SK-N-SH (cell line): ENCODE data around the gene DNAH9. TPM values are rescaled to one million over a fixed set of nuclear protein-coding genes. Genes with fewer than 3 reads are reported as not detected.

Experiments
- CTCF ChIA-PET: fragments of 300-600, 350-600 bp; formaldehyde crosslinking; extraction: SDS; loops from one replicate; lab custom pipeline; 2021; lab: Yijun Ruan, JAX
- POLR2A ChIA-PET: fragments of 350-600 bp; sonication (Branson Sonifier 250); formaldehyde crosslinking; extraction: SDS; loops from one replicate; lab custom pipeline; 2020; ENCODE audit warnings: antibody characterized with exemption, inconsistent platforms; lab: Yijun Ruan, JAX
- DNase-seq: peaks from one replicate; pipeline ENCODE4 v3.0.0; 2012
- H2AFZ ChIP-seq: fragments of 200-600 bp; sonication (generic); 2 replicates; pipeline ENCODE4 v1.8.1; 2016; ENCODE audit warnings: antibody characterized with exemption, mild to moderate bottlenecking, low read depth
- H3F3A ChIP-seq: fragments of 200-600 bp; sonication (generic); replicated peaks from 2 replicates; pipeline ENCODE3; 2016; ENCODE audit warnings: antibody characterized with exemption, mild to moderate bottlenecking; ENCODE audit not compliant: insufficient read depth
- H3K27ac ChIP-seq, 2 experiments: fragments of 200-500 bp in 1 of 2; fragments of 200-600 bp in 1 of 2; sonication (Bioruptor generic) in 1 of 2; sonication (generic), shearing (Covaris generic) in 1 of 2; 2 replicates each; pipeline versions ENCODE4 v1.5.1 to v1.6.1; 2014 to 2016; ENCODE audit warnings: low read depth in 2 of 2, inconsistent platforms in 1 of 2, low read length in 1 of 2, mild to moderate bottlenecking in 1 of 2, mixed read lengths in 1 of 2
- H3K27me3 ChIP-seq: fragments of 200-600 bp; sonication (generic), shearing (Covaris generic); 2 replicates; pipeline ENCODE4 v1.6.1; 2016; ENCODE audit warnings: mixed run types; ENCODE audit not compliant: insufficient read depth
- H3K36me3 ChIP-seq, 2 experiments: fragments of 200-500 bp in 1 of 2; fragments of 200-600 bp in 1 of 2; sonication (Bioruptor generic) in 1 of 2; sonication (generic) in 1 of 2; replicated peaks in 1 of 2; 2 replicates each; pipeline versions ENCODE3 to v1.5.1; 2014 to 2016; ENCODE audit warnings: low read length in 1 of 2, mild to moderate bottlenecking in 1 of 2; ENCODE audit not compliant: insufficient read depth in 2 of 2, control insufficient read depth in 1 of 2
- H3K4me1 ChIP-seq, 2 experiments: fragments of 200-500 bp in 1 of 2; fragments of 200-600 bp in 1 of 2; sonication (Bioruptor generic) in 1 of 2; sonication (generic), shearing (Covaris generic) in 1 of 2; 2 replicates each; pipeline versions ENCODE4 v1.5.1 to v1.6.1; 2014 to 2016; ENCODE audit warnings: low read depth in 1 of 2, low read length in 1 of 2, mixed run types in 1 of 2; ENCODE audit not compliant: insufficient read depth in 2 of 2, control insufficient read depth in 1 of 2
- H3K4me2 ChIP-seq: fragments of 200-600 bp; sonication (generic), shearing (Covaris generic); 2 replicates; pipeline ENCODE4 v1.6.1; 2017; ENCODE audit warnings: mixed run types
- H3K4me3 ChIP-seq, 2 experiments: fragments of 200-500 bp in 1 of 2; fragments of 200-600 bp in 1 of 2; sonication (Bioruptor generic) in 1 of 2; sonication (generic), shearing (Covaris generic) in 1 of 2; 2 replicates each; pipeline versions ENCODE4 v1.5.1 to v1.8.1; 2014 to 2016; ENCODE audit warnings: low read depth in 2 of 2, inconsistent platforms in 1 of 2, low read length in 1 of 2, mild to moderate bottlenecking in 1 of 2, mixed read lengths in 1 of 2, moderate library complexity in 1 of 2
- H3K79me2 ChIP-seq: fragments of 200-600 bp; sonication (generic); 2 replicates; pipeline ENCODE4 v1.8.1; 2017; ENCODE audit warnings: mild to moderate bottlenecking; ENCODE audit not compliant: insufficient read depth
- H3K9ac ChIP-seq: fragments of 200-600 bp; sonication (generic); 2 replicates; pipeline ENCODE4 v1.6.1; 2017; ENCODE audit warnings: mixed run types
- H3K9me2 ChIP-seq: fragments of 200-600 bp; sonication (generic); 2 replicates; pipeline ENCODE4 v1.6.1; 2017; ENCODE audit warnings: mixed run types
- H3K9me3 ChIP-seq: fragments of 200-600 bp; sonication (generic); 2 replicates; pipeline ENCODE4 v1.6.1; 2017; ENCODE audit warnings: mixed run types, mild to moderate bottlenecking, moderate library complexity
- H4K20me1 ChIP-seq: fragments of 200-600 bp; sonication (generic); 2 replicates; pipeline ENCODE4 v1.6.1; 2017; ENCODE audit warnings: mild to moderate bottlenecking, mixed run types; ENCODE audit not compliant: insufficient read depth
- CHD2 ChIP-seq: fragments of 150-350 bp; IDR thresholded peaks from 2 replicates; pipeline ENCODE4 v1.6.1; 2018; ENCODE audit warnings: low read length; ENCODE audit not compliant: partially characterized antibody
- EZH2phosphoT487 ChIP-seq: fragments of 200-600 bp; sonication (generic); IDR thresholded peaks from 2 replicates; pipeline ENCODE4 v1.6.1; 2017; ENCODE audit warnings: low read depth, mixed run types, mild to moderate bottlenecking, antibody characterized with exemption, moderate library complexity, borderline replicate concordance
- FOSL2 ChIP-seq: IDR thresholded peaks from 2 replicates; pipeline ENCODE4 v1.4.0; 2012; ENCODE audit warnings: low read depth, mild to moderate bottlenecking, moderate library complexity, borderline replicate concordance
- FOXM1 ChIP-seq: IDR thresholded peaks from 2 replicates; pipeline ENCODE4 v1.4.0; 2012; ENCODE audit warnings: low read depth, mild to moderate bottlenecking
- GATA2 ChIP-seq: sonication (generic); formaldehyde crosslinking; IDR thresholded peaks from 2 replicates; pipeline ENCODE4 v1.5.0; 2020; ENCODE audit warnings: mild to moderate bottlenecking, missing genetic modification reagents
- IRF3 ChIP-seq: fragments of 150-350 bp; IDR thresholded peaks from 2 replicates; pipeline ENCODE4 v1.6.1; 2016; ENCODE audit warnings: mild to moderate bottlenecking, low read depth, low read length
- JUND ChIP-seq: IDR thresholded peaks from 2 replicates; pipeline ENCODE4 v1.4.0; 2012
- MAX ChIP-seq: IDR thresholded peaks from 2 replicates; pipeline ENCODE4 v1.4.0; 2012; ENCODE audit warnings: low read depth
- MEF2A ChIP-seq: IDR thresholded peaks from 2 replicates; pipeline ENCODE4 v1.4.0; 2012; ENCODE audit warnings: low read depth, borderline replicate concordance
- NFIC ChIP-seq: IDR thresholded peaks from 2 replicates; pipeline ENCODE4 v1.4.0; 2012; ENCODE audit warnings: borderline replicate concordance
- NRF1 ChIP-seq: IDR thresholded peaks from 2 replicates; pipeline ENCODE4 v1.6.1; 2012; ENCODE audit warnings: low read depth, mild to moderate bottlenecking, low read length
- PBX3 ChIP-seq: IDR thresholded peaks from 2 replicates; pipeline ENCODE4; 2012
- RAD21 ChIP-seq: IDR thresholded peaks from 2 replicates; pipeline ENCODE4 v1.6.1; 2012; ENCODE audit warnings: mild to moderate bottlenecking, low read length
- RCOR1 ChIP-seq: fragments of 150-350 bp; IDR thresholded peaks from 2 replicates; pipeline ENCODE4 v1.6.1; 2017; ENCODE audit warnings: antibody characterized with exemption, low read length
- RFX5 ChIP-seq: IDR thresholded peaks from 2 replicates; pipeline ENCODE4 v1.6.1; 2012; ENCODE audit warnings: mild to moderate bottlenecking, improper control_type of control experiment, low read length
- RXRA ChIP-seq: IDR thresholded peaks from 2 replicates; pipeline ENCODE4 v1.4.0; 2012; ENCODE audit warnings: low read depth, mild to moderate bottlenecking, borderline replicate concordance
- SMC3 ChIP-seq: IDR thresholded peaks from 2 replicates; pipeline ENCODE4 v1.6.1; 2012; ENCODE audit warnings: low read depth, low read length, improper control_type of control experiment
- TAF1 ChIP-seq: IDR thresholded peaks from 2 replicates; pipeline ENCODE4 v1.6.1; 2012; ENCODE audit warnings: low read depth, mild to moderate bottlenecking, low read length, moderate library complexity, borderline replicate concordance
- TCF12 ChIP-seq: IDR thresholded peaks from 2 replicates; pipeline ENCODE4 v1.4.0; 2012
- USF1 ChIP-seq: IDR thresholded peaks from 2 replicates; pipeline ENCODE4 v1.4.0; 2012; ENCODE audit warnings: low read depth, borderline replicate concordance
- ZBTB33 ChIP-seq: IDR thresholded peaks from 2 replicates; pipeline ENCODE4 v1.4.0; 2012; ENCODE audit warnings: low read depth, borderline replicate concordance
- WGBS: methylation state at CpG from one replicate; pipeline ENCODE4 v1.1.6; 2017; ENCODE audit warnings: low lambda C conversion rate; 5-methylcytosine and 5-hydroxymethylcytosine counted together
- polyA plus RNA-seq, 3 experiments: library from polyadenylated mRNA; depleted of rRNA; stranded (reverse); fragments of >200 nt; gene quantifications; 2 replicates each; pipeline ENCODE4 v1.2.3, GENCODE V29; 2012

Gene DNAH9
- polyA plus RNA-seq, 1 of the 3 experiments (the other 2 are of a cell fraction) = not detected

- TF ChIP-seq IRF3 = no peak
- no peak for TF ChIP-seq MEF2A
- TF ChIP-seq FOSL2 = no peak
- TF ChIP-seq, all 33 proteins: peak for 0
Observed at GRCh38 chr17:11889266-11889665, 291.0 kb downstream of the DNAH9 start (continued).

GRCh38 chr17:11893862-11894261, 295.6 kb downstream of the DNAH9 start:
- no peaks in the 10 kb centered on the region for H3K9me2 ChIP-seq

More at GRCh38 chr17:11893862-11894261, 295.6 kb downstream of the DNAH9 start:
- no peaks in the 10 kb centered on the region for H3K9me3 ChIP-seq
- H3K36me3 ChIP-seq = no peaks in the 10 kb centered on the region
- H3K27ac ChIP-seq = no peak overlapping the region
- DNase-seq = no peak
- H3K27me3 ChIP-seq = no peaks in the 10 kb centered on the region
- 53% methylated on average over 4 of the region's 4 CpGs for WGBS
- H3K4me1 ChIP-seq = no peaks in the 10 kb centered on the region
- no peak overlapping the region for H3K9ac ChIP-seq
- POLR2A ChIA-PET = no interaction called here
- no peak for TF ChIP-seq ZBTB33
- TF ChIP-seq GATA2 = no peak
- TF ChIP-seq EZH2phosphoT487 = no peak
- TF ChIP-seq SMC3 = no peak
- no peak for TF ChIP-seq TAF1
- no peak for TF ChIP-seq IRF3
- no peak for TF ChIP-seq FOXM1
- no peak for TF ChIP-seq MAX
- TF ChIP-seq NRF1 = no peak
- no peak for TF ChIP-seq RFX5
- TF ChIP-seq NFIC = no peak
- no peak for TF ChIP-seq USF1
- TF ChIP-seq JUND = no peak
- no peak for TF ChIP-seq PBX3
- TF ChIP-seq RXRA = no peak
- no peak for TF ChIP-seq TCF12
- no peak for TF ChIP-seq FOSL2
- TF ChIP-seq CHD2 = no peak
- TF ChIP-seq RAD21 = no peak
- no peak for TF ChIP-seq RCOR1
- no peak overlapping the region for H3K4me2 ChIP-seq
- no peaks in the 10 kb centered on the region for H3K79me2 ChIP-seq
- CTCF ChIA-PET = no interaction called here
- no peaks in the 10 kb centered on the region for H4K20me1 ChIP-seq
- H2AFZ ChIP-seq = no peak overlapping the region
- H3K4me3 ChIP-seq = no peak overlapping the region
- H3F3A ChIP-seq = no peaks in the 10 kb centered on the region
